ENCODE measurements around the gene SLC5A1. TPM values are rescaled to one million over a fixed set of nuclear protein-coding genes. Genes with fewer than 3 reads are reported as not detected.
"Not testable (repeated sequence)": the region's sequence is repeated elsewhere in the genome, so short reads cannot be mapped to it uniquely, and the experiment has no call there.

Gene SLC5A1
- total RNA-seq, 4 donors from 2014 or later = 19.2 to 33.4 (median 23.3) TPM

DNA sequence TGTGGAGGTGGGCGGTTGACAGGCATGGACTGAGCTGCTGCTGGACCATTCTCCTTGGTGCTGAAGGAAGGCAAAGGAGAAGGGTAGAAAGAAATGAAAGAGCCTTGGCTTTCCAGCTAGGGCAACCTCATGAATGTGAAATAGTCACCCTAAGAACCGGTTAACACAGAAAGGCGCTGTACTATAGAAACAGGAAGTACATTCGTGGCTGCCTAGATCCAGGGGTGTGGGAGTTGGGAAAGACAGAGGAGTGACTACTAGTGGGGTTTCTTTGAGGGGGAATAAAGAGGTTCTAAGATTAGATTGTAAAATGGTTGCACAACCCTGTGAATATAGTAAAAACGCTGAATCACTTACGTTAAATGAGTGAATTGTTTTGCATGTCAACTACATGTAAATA, 108.6 kb downstream of the SLC5A1 start:
- intact Hi-C loops (cut with DNase I; ENCODE audit: low total_unique reads); DNase-seq (ENCODE audit: low spot score in 2 of 2): not testable (repeated sequence)
- WGBS, 2 donors = 68 to 72% methylated on average over 6 of the region's 6 CpGs

DNA sequence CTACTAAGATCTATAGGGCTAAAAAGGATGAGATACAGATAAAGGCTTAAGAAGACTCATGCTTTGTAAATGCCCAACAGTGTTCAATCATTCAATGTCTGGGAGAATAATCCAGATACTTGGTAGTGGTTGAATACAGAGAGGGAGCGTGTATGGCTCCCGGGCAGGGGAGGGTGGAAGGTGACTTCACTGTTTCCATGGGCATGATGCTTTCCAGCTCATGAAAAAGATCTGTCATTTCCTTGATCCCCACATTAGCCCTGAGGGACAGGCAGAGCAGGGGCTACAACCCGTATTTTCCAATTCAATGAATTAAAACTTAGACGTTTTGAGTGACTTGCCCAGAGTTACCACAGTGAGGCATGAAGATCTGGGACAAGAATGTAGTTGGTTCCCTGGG, 111.7 kb downstream of the SLC5A1 start:
- 58 to 68% methylated on average over 4 of the region's 4 CpGs for WGBS, 2 donors
- DNase-seq (ENCODE audit: low spot score in 2 of 2); intact Hi-C loops (cut with DNase I; ENCODE audit: low total_unique reads); H3K4me3 ChIP-seq (ENCODE audit: low read depth, poor library complexity, severe bottlenecking): not testable (repeated sequence)

More for the DNA sequence above, 108.6 kb downstream of the SLC5A1 start:
- not testable (repeated sequence) for H3K4me3 ChIP-seq (ENCODE audit: low read depth, poor library complexity, severe bottlenecking)

DNA sequence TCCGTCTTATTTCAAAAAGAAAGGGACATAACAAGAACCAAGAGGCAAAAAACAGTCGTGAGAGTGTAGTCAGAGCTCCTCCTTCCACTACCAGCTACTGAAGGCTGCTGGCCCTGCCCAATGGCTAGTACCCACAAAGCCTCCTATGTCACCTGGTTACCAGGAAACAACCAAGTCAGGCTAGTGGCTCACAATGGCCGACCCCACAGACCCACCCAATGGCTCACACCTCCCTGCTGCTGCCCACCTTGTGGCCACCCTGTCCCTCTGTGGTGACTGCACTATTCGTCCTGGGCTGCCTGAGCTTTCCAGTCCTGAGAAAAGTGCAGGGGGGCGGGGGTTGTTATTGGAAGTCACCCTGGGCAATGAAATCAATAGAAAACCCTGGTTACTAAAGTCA, 114.6 kb downstream of the SLC5A1 start:
- H3K4me3 ChIP-seq (ENCODE audit: low read depth, poor library complexity, severe bottlenecking); intact Hi-C loops (cut with DNase I; ENCODE audit: low total_unique reads); DNase-seq (ENCODE audit: low spot score in 2 of 2): not testable (repeated sequence)
- WGBS, 2 donors = 79 to 82% methylated on average over 5 of the region's 5 CpGs

DNA sequence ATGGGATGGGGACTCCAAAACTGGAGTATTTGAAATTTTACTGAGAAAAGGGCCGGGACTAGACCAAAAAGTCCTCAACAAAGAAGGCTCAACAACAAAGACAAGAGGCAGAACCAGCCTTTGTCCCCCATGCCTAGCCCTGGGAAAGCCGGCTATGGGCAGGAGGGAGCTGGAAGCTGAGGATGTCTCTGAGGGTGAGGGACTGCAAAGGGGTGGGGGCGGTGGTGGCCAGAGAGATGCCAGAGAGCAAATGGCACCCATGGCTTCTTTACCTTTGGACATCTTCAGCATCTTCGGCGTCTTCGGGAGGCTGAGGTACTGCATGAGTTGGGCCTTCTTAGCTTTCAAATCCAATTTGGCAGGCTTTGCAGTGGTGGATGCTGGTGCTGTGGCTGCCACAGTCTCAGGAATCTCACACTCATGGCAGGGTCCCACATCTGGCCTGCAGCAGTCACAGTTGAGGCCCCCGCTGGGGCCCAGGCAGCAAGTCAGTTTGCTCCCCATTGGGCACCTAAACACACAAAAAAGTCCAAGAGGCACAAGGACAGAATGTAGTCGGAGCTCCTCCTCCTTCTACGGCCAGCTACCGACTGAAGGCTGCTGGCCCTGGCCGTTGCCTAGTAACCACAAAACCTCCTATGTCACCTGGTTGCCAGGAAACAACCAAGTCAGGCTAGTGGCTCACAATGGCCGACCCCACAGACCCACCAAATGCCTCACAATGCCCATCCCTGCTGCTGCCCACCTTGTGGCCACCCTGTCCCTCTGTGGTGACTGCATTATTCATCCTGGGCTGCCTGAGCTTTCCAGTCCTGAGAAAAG, 115.9 kb downstream of the SLC5A1 start, which contains the start of gene C22orf42:
TSS of gene C22orf42 (minus strand) at position 592 of the 822 bp plus-strand sequence. CDS start at position 504, 88 bp downstream.
- no peak within 1 kb of the TSS for H3K4me3 ChIP-seq (ENCODE audit: low read depth, poor library complexity, severe bottlenecking)
- no peak for DNase-seq (ENCODE audit: low spot score in 2 of 2)
- no peak for TF ChIP-seq POLR2A (IDR thresholded peaks at IDR 0.05)
- TF ChIP-seq, protein P1, sequence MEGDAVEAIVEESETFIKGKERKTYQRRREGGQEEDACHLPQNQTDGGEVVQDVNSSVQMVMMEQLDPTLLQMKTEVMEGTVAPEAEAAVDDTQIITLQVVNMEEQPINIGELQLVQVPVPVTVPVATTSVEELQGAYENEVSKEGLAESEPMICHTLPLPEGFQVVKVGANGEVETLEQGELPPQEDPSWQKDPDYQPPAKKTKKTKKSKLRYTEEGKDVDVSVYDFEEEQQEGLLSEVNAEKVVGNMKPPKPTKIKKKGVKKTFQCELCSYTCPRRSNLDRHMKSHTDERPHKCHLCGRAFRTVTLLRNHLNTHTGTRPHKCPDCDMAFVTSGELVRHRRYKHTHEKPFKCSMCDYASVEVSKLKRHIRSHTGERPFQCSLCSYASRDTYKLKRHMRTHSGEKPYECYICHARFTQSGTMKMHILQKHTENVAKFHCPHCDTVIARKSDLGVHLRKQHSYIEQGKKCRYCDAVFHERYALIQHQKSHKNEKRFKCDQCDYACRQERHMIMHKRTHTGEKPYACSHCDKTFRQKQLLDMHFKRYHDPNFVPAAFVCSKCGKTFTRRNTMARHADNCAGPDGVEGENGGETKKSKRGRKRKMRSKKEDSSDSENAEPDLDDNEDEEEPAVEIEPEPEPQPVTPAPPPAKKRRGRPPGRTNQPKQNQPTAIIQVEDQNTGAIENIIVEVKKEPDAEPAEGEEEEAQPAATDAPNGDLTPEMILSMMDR (IDR thresholded peaks at IDR 0.05) = no peak
- 77 to 78% methylated on average over 12 of the region's 12 CpGs for WGBS, 2 donors
- intact Hi-C loops (cut with DNase I; ENCODE audit: low total_unique reads) = no loop called here

DNA sequence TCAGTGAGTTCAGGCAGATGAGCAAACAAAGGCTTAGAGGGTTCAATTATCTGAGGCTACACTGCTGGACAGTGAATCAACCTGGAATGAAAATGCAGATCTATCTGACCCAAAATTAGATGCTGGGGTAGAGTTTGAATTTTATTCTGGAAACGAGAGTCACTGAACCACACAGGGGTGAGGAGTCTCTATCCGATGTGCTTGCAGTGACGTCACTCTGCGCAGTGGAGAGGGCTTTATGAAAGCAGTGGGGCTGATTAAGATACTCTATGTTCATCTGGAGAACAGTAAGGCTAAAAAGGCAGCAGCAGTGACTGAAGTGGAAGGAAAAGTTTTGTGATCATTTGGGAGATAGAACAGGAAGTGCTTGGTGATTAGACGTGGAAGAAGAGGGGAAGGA, 117.3 kb downstream of the SLC5A1 start:
- intact Hi-C loops (cut with DNase I; ENCODE audit: low total_unique reads); H3K4me3 ChIP-seq (ENCODE audit: low read depth, poor library complexity, severe bottlenecking); DNase-seq (ENCODE audit: low spot score in 2 of 2): not testable (repeated sequence)
- WGBS, 2 donors = 68 to 77% methylated on average over 5 of the region's 5 CpGs

Other genes starting within 250 kb of the SLC5A1 start
- gene YWHAH, start 98.7 kb upstream of the SLC5A1 start, total RNA-seq = 10 to 100 TPM; 57.8 to 94.0 (median 80.7) TPM
- not detected for gene C22orf42, start 116.0 kb downstream of the SLC5A1 start, total RNA-seq
- under 1 TPM in 1 of 4 donors, not detected in 3; 0.17 TPM for gene RFPL2, start 161.8 kb downstream of the SLC5A1 start, total RNA-seq
- not detected for gene SLC5A4, start 212.1 kb downstream of the SLC5A1 start, total RNA-seq